Thyroid gland (tissue), 4 donors: ENCODE results near the gene TMEM225B.

Experiments
- CTCF ChIP-seq, 6 experiments: fragments of 200-600 bp in 3 of 6; fragments of 450-650 bp in 3 of 6; sonication (generic) in 3 of 6; IDR thresholded peaks; one replicate each; pipeline ENCODE4 v1.5.1; 2016 to 2019; ENCODE audit warnings: antibody characterized with exemption in 6 of 6, mild to moderate bottlenecking in 2 of 6, inconsistent platforms in 1 of 6, moderate library complexity in 1 of 6
- POLR2A ChIP-seq, 2 donors: fragments of 450-650 bp; IDR thresholded peaks; one replicate each; pipeline ENCODE4 v1.6.1; 2017; ENCODE audit warnings: antibody characterized with exemption in 2 of 2, mild to moderate bottlenecking in 2 of 2, moderate library complexity in 1 of 2

- TF ChIP-seq CTCF (IDR thresholded peaks at IDR 0.05) (no peak), POLR2A (IDR thresholded peaks at IDR 0.05) (no peak)
Observed at GRCh38 chr7:99627513-99627912, 29.4 kb downstream of the TMEM225B start.
